Stimulated activated CD4-positive, alpha-beta T cell treated with anti-CD3 and anti-CD28 coated beads, Interleukin-1b, Interleukin-23, amount 100 ng/mL, for 48 hours (primary cell): ENCODE measurements around the gene PRTFDC1.

Source experiments
- DNase-seq: peaks from one replicate; pipeline ENCODE4 v3.0.0-alpha.2; 2020

PRTFDC1 gene

DNA sequence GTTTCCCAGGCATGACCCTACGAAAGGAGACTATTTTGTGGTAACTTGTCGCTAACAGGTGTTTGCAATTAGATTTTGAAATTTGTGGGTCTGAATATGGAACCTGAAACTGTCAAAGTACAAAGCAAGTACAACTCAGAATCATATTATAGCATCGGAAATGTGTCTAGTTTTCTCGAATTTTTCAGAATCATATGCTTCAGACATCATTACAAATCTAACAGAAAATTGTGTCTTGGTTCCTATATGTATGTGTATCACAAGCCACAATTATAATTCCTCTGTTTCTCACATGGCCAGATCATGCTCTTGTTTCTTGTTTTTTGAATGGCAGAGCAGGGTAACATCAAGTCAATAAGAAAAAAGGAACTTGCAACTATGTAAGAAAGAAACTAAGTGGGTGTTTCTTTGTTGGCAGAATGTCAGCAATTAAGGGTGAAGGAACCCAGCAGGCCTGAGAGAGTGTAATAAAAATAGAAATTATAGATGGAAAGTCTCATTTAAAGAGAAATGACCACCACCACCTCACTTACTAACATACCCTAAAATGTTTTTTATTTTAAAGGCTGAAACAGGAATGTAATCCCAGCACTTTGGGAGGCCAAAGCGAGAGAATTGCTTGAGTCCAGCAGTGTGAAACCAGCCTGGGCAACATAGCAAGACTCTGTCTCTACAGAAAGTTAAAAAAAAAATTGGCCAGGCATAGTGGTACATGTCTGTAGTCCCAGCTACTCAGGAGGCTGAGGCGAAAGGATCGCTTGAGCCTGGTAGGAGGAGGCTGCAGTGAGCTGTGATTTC, 51.3 kb downstream of the PRTFDC1 start:
- no peak for DNase-seq

DNA sequence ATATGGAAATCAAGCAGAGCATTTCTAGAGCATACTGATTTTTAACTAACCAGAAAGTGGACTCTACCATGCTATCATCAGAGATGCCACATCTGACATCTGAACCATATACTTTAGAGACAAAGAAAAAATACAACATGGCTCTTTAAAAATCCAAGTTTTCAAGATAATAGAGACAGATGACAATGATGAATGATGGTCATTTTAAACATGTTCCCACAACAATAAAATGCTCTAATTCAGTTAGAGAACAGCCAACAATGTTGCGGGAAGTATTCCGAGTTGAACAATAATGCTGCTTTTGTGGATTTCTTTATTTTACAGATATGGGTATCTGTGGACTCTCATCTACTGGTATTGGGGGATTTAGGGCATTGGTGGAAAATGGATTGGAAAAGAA, 52.8 kb downstream of the PRTFDC1 start:
- no peak for DNase-seq

DNA sequence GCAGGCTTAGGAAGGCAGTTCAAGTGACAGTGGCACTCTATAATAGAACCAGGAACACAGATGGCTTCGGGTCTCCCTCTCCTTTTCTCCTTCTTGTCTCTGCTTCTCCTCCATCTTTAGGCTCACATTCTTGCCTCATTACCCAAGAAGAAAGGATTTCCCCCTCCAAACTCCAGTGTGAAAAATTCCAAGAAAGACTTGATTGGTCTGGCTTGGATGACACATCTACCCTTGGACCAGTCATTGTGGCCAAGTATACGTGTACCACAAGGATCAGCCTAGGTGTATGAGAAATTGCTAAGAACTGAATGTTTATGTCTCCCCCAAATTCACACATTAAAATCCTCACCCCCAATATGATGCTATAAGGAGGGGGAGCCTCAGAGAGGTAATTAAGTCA, 53.9 kb downstream of the PRTFDC1 start:
- DNase-seq, result no peak

DNA sequence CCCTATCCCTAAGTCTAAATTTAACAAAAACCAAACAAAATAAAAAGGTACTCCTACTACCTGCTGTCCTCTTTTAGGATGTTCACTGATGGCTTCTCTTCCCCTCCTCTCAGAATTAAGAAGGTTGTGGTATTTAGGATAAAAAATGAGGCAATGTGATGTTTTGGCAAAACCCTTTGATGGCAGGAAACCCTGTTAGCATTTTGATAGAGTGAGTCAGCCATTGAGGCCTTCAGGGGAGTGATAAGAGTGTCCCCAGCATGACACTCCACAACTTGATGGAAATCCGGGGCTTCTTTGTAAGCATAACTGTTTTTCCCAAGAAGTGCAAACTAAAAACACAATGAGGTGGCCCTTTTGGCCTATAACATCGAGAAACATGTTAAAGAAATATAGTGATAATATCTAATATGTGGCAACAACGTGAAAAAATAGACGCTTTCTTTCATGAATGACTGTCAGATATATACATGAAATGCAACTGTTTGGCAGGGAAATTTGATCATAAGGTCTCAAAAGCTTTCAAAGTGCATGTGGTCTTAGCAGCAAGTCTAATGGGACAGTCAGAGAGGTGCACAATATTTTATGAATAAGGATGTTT, 55.0 kb downstream of the PRTFDC1 start:
- DNase-seq, result peak; percentile 7

DNA sequence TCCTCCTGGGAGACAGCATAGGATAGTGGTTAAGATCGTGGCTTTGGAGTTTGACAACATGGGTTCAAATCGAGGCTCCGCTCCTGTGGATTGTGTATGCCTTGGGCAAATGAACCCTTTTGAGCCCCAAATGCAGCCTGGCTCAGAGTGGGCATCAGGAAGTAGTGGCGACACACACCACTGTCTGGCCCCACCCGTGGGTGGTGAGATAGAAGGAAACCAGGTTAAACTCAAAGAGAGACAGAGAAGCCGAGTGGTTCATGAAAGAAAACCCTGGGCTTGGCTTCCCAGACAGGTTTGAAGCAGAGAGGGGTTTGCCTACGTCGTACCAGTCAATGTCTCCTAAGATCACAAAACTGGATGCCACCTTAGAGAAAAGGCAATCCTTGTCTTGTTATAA, 57.7 kb downstream of the PRTFDC1 start:
- peak; percentile 8 for DNase-seq

DNA sequence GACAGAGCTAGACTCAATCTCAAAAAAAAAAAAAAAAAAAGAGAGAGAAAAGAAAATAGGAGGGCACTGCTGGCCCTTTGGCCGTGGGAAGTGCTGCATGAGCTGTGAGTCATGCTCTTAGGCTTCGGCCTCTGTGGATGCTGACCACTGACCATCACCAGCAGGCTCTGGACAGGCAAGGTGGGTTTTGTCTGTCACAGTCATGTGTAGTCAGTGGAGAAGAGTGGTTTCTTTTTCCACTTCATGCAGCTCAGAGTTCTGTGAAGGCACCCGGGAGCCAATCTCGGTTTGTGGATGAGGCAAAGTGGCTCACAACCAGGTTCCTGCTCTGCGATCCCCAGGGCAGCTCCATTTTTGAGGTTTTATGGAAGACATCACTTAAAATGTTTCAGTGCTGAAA, 58.1 kb downstream of the PRTFDC1 start:
- no peak for DNase-seq

DNA sequence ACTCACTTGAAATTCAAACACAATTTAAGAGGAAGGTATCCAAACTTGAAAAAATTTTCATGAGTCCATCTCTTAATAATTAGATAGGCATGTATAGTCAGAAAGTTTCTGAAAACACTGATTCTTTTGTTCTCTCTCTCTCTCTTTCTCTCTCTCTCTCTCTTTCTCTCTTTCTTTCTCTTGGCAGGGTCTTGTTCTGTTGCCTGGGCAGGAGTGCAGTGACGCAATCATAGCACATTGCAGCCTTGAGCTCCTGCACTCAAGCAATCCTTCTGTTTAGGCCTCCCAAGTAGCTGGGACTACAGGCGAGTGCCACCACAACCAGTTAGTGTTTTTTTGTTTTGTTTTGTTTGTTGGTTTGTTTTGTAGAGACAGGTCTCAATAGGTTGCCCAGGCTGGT, 59.3 kb downstream of the PRTFDC1 start:
- DNase-seq, result no peak

DNA sequence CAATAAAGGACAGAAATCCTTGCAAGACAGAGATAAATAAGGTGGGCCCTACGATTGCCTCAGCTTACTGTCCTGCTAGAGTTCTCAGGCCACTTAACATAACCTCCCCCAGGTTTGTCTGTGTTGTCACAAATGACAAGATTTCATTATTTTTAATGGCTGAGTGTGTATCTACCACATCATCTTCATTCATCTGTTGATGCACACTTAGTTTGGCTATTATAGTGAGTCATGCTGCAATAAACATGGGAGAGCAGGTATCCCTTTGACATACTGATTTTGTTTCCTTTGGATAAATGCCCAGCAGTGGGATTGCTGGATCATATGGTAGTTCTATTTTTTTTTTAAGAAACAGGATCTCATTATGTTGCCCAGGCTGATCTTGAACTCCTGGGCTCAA, 60.6 kb downstream of the PRTFDC1 start:
- DNase-seq, result no peak

DNA sequence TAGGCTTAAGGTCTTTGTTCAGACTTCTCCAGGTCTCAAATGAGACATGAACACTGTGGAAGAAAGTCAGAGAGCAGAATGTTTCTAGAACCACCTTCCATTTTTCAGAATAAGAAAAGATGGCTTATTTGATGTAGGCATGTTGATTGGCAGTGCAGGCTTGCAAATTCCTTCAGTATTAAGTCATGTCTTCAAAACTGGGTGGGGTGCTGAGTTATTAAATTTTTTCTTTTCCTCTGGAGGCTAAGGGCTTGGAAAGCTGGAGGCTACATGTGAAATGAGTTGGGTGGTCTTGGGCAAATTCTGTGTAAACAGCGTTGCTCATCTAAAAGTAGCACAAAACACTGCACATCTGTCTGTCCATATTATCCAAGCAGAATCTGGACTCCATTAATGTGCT, 62.8 kb downstream of the PRTFDC1 start:
- DNase-seq, result no peak

GRCh38 chr10:24887855-24888231, 64.6 kb downstream of the PRTFDC1 start:
- DNase-seq, result no peak

DNA sequence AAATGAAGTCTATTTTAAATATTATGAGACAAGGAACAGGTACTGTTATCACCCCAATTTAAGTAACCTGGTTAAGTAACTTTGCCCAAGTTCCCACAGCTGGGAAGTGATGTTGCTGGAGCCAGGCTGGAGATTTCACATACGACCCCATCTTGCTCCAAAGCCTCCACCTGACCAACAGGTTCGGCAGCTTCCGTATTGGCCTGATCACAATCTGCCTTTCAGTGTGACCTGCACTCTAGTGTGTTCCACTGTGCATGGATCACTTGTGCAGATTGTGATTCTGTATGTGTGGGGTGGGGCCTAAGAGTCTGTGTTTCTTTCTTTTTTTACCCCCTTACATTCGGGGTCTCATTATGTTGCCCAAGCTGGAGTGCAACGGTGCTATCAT, 66.1 kb downstream of the PRTFDC1 start:
- no peak for DNase-seq

- DNase-seq, result no peak
These were observed 66.7 kb downstream of the PRTFDC1 start for GRCh38 chr10:24885551-24886289.

DNA sequence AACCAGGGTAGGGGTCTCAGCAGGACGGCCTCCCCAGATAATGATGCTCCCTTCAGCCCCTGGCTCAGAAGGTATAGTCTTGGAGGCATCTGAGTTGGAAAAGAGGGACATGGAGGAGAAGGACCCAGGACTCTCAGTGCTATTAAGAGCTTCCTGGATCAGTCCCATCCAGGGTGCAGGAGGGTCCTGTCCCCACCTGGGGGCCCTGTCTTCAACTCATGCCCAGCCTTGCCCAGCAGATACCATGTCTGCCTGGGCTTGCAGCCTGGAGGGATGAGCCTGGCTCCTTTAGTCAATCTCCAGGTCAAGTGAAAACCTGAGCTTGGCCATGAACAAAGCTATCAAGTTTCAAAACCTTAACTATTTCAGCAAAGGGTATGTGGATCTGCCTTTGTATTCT, 67.6 kb downstream of the PRTFDC1 start:
- no peak for DNase-seq

DNA sequence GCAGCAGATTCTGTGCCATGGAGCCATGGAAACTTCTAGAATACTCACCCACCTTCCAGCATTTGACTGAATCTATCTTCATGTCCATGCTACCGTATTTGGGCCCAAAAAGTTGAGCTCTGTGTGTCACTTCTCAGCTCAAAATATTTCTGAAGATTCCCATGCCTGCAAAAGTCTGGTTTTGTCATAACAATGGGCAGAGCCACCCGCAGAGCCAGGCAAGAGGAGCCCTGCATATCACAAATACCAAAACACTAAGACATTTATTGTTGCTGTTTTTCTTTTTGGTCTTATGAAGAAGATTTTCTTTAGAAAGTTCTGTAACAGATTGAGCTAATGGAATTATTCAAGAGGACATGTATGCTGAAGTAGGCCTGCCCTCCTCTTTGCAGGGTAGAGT, 68.1 kb downstream of the PRTFDC1 start:
- no peak for DNase-seq

DNA sequence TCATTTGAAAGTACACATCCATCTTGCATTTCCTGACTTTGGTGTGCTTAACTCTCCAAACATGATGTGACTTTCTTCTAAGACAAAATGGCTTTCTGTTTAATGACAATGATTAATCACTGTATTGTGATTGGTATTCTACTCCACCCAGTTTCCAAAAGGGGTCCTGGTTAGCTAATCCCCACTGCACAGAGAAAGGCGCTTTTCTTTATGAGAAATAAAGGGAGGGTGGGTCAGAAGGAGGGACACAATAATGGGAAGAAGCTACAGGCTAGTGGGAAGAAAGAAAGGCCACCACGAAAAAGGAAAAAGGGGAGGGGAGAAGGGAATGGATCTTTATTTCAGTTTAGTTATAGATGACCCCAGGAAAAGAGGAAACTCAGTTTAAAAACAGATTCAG, 69.2 kb downstream of the PRTFDC1 start:
- no peak for DNase-seq

GRCh38 chr10:24882047-24882698, 70.2 kb downstream of the PRTFDC1 start:
- DNase-seq, result peak; percentile 44

DNA sequence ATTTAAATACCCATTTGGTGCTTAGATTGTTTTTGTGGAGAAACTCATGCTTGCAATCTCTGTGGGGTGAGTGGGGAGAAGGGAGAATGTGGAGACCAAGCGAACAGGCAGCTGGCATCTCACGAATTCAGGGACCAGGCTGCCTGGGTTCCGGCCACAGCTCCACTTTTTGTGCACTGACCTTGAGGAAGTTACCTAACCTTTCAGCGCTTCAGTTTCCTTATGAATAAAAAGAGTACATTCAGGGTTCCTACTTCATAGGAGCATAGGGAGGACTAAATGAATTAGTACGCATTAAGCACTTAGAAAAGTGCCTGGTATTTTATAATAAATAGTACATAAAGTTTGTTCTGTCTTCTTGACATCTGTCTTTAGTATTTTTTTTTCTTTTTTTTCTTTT, 72.5 kb downstream of the PRTFDC1 start:
- DNase-seq, result no peak

- DNase-seq, result no peak
These were observed 78.3 kb downstream of the PRTFDC1 start for GRCh38 chr10:24874133-24874532.

GRCh38 chr10:24873281-24873683, 79.1 kb downstream of the PRTFDC1 start:
- no peak for DNase-seq

- DNase-seq, result no peak
These were observed 79.6 kb downstream of the PRTFDC1 start for GRCh38 chr10:24872790-24873182.

DNA sequence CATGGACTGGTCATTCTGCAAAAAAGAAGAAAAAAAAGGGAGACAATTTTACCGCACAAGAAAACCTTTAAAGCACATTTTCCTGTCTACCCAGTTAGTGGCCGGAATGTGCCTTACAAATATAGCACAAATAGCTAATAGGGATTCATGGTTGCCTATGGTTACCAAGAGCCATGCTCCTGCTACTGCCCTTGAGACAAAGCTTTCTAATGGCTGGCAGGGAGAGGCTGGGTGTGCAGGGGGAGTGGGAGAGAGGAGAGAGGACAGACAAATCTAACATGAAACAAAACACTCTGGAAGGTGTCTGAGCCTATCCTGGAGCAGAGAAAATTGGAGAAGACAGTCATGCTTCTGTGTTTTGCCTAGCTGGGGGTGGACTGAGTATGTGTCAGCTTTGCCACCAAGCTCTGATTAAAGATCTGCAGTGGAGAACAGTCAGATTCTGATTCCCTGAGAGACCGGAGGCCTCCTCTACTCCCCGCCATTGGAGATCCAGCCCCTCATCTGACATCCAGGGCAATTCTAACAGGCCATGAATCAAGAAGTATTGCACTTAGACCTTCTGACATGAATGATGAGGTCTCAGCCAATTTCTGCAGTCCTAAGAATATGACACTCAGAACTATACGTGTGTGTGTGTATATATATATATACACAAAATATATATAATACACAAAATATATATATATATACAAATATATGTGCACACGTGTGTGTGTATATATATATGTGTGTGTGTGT, 80.2 kb downstream of the PRTFDC1 start:
- no peak for DNase-seq

GRCh38 chr10:24871011-24871935, 81.1 kb downstream of the PRTFDC1 start:
- DNase-seq, result no peak
